ENCODE measurements around the gene WBP4.
"Not testable (repeated sequence)": the region's sequence is repeated elsewhere in the genome, so short reads cannot be mapped to it uniquely, and the experiment has no call there.

Gene WBP4

GRCh38 chr13:41061075-41061913 lies at the start of gene WBP4:
TSS of gene WBP4 (plus strand) at chr13:41061509. CDS start at chr13:41061674, 165 bp downstream.
- DNase-seq = peak; percentile 75

GRCh38 chr13:41012536-41012935 lies 48.8 kb upstream of the WBP4 start:
- DNase-seq = no peak

GRCh38 chr13:41013835-41014234 lies 47.5 kb upstream of the WBP4 start:
- no peak for DNase-seq

- no peak for DNase-seq
These were observed 45.4 kb upstream of the WBP4 start for GRCh38 chr13:41015920-41016319.

GRCh38 chr13:41017159-41017558 lies 44.1 kb upstream of the WBP4 start:
- no peak for DNase-seq

- DNase-seq = peak; percentile 10
These were observed 43.3 kb upstream of the WBP4 start for GRCh38 chr13:41017817-41018601.

GRCh38 chr13:41018602-41018948 lies 42.7 kb upstream of the WBP4 start:
- no peak for DNase-seq

GRCh38 chr13:41019011-41019487 lies 42.3 kb upstream of the WBP4 start, which contains the start of gene ELF1:
TSS of gene ELF1 (minus strand) at chr13:41019316. CDS start at chr13:40982054, 37,262 bp downstream.
- peak; percentile 37 for DNase-seq

GRCh38 chr13:41019578-41020347 lies 41.5 kb upstream of the WBP4 start:
- DNase-seq = no peak

- no peak for DNase-seq
These were observed 35.8 kb upstream of the WBP4 start for GRCh38 chr13:41025518-41025917.

GRCh38 chr13:41026788-41027187 lies 34.5 kb upstream of the WBP4 start:
- no peak for DNase-seq

- DNase-seq = no peak
These were observed 33.3 kb upstream of the WBP4 start for GRCh38 chr13:41028051-41028450.

- no peak for DNase-seq
These were observed 31.7 kb upstream of the WBP4 start for GRCh38 chr13:41029629-41030028.

GRCh38 chr13:41032691-41033376 lies 28.5 kb upstream of the WBP4 start:
- DNase-seq = no peak

GRCh38 chr13:41034382-41034781 lies 26.9 kb upstream of the WBP4 start:
- no peak for DNase-seq

- no peak for DNase-seq
These were observed 26.4 kb upstream of the WBP4 start for GRCh38 chr13:41034881-41035280.

- not testable (repeated sequence) for DNase-seq
These were observed 24.8 kb upstream of the WBP4 start for GRCh38 chr13:41036557-41036956.

- no peak for DNase-seq
These were observed 21.6 kb upstream of the WBP4 start for GRCh38 chr13:41039746-41040145.

- no peak for DNase-seq
These were observed 20.6 kb upstream of the WBP4 start for GRCh38 chr13:41040584-41041334.

GRCh38 chr13:41042419-41042818 lies 18.9 kb upstream of the WBP4 start:
- not testable (repeated sequence) for DNase-seq

- no peak for DNase-seq
These were observed 12.7 kb upstream of the WBP4 start for GRCh38 chr13:41048640-41049039.
